NCI-H1694 (cell line): ENCODE measurements around the gene CTXND1.

Source experiments
- DNase-seq: peaks from one replicate; lab custom pipeline; 2025; lab: John Stamatoyannopoulos, UW

CTXND1 gene

DNA sequence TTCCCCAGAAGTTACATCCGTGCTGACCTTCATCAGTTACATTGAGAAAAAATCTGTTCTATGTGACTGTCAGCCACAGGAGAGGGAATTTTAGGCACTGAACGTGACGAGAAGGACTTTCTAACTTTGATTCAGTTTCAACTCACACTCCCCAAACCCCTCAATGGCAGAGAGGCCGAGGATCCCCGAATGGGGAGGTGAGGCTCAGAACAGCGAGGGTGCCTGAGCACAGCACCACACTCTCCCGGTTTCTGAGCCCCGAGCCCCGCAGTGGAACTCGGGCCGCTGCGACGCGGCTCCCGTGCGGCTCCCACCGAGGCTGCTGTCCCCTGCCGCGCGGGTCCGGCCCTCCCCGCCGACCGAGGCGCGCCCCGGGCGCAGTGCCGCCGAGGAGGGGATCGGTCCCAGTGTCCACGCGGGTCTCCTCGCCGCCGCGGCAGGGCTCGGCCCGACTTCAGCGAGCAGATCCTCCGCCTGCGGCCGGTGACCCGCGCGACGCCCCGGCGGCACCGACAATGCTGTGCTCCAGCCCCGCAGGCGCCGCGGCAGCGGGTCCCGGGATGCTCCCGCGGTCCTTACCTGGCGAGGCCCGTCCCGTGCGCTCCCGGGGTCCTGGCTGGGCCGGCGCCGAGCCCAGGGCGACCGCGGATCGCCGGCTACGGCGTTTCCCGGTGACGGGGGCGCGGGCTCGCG lies 439 bp downstream of the CTXND1 start:
- DNase-seq: no peak

DNA sequence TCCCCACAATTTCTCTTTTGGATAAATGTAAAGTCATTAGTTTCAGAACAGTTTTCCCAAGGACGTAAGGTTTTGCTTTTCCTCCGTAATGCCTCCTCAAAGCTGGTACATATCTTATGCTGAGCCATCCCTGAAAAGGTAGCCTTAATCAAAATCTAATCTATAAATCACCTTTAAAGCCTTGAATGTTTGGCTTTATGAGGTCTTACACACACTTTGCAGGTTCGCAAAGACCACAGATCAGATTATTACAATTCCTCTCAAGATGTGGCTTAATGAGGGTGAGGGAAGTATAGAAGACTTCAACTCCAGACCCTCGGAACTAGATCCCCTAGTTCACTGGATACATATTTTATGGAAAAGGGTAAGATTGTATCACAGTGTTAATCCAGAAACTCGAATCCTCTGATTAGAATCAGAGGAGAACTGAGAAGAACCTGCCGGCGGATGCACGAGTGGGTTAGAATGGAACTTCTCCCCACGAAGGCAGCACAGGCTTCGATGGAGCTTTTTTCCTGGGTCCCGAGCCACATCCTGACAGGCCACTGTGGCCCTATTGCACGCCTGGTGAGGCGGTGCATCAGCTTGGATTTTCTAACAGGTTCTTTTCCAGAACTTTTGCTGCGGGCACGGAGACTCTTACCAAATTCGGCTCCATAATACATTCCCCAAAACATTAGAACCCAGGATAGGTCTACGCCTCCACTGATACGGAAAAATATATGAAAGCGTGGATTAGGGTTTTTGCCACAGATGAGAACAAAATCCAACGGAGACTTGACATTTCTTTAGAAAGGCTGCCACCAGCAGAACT lies 1.2 kb downstream of the CTXND1 start:
- DNase-seq: no peak

DNA sequence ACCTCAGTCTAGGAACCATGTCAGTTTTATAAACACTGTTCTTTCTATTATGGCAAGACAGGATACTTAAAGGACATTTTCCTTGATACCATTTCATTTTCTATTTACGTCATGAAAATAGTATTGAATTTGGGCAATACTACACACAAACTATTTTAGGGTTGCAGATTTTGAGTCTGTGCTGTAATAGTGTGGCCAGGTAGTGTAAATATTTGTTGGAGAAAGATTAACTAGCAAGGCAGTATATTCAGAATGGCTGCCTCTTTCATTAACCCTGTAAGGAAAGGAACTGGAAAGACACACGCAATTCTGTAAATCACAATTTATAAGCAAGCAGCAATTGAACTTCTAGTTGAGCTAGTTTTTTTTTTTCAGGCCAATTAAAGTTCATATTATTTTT lies 2.0 kb downstream of the CTXND1 start:
- DNase-seq: no peak

DNA sequence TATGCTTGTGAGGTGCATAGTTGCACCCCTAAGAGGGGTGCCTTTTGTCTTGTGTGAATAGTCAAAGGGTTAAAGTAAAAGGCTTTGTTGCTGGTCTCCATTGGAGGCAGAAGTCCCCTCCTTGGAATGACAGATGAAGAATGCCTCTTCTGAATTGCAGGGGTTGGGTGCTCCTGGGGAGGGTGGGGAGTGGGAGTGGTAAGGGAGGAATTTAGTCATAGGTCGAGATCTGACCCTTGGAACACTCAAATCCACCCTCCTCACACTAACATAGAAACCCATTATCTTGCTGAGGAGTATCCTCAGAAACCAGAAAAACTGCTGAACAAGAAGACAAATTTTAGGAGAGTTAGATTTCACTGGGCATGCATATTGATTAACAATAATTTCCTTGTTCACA lies 4.7 kb downstream of the CTXND1 start:
- no peak for DNase-seq

DNA sequence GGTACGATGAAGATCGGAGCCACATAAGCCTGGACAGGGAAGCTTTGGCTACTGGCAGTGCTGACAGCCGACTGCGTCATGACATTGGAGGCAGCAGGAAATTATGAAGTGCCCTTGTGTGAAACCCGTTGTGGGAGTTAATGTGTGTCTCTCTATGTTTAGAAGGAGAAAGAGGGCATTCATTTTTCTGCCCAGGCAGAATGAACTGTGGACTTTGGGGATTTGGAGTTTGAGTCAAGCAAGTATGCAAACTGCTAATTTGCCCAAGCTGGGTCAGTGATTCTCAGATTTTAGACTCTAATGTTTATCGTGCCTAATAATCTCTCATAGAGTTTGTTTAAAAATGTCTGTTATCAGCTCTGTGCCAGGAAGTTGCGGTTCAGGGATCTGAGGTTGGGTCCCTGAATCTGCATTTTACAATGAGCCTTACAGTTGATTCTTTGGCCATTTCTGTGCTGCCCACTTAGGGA lies 5.6 kb downstream of the CTXND1 start:
- DNase-seq: no peak

DNA sequence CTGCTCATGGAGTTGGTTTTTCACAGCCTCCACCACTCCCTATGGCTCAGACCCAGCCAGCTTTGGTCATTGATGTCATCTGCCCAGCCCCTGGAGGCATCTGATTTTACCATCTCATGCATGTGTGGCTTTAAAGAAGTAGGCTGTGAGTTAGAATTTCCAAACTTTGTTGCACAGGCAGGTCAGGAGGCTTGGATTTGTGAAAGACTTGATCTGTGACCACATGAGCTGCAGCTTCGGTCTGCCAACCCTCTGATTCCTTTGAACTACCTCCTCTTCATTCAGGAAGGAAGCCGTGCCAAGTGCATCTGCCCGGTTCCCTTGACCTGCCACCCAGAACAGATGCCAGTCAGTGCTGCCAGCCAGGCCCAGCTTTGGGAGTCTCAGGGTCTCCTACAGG lies 9.2 kb downstream of the CTXND1 start:
- no peak for DNase-seq

DNA sequence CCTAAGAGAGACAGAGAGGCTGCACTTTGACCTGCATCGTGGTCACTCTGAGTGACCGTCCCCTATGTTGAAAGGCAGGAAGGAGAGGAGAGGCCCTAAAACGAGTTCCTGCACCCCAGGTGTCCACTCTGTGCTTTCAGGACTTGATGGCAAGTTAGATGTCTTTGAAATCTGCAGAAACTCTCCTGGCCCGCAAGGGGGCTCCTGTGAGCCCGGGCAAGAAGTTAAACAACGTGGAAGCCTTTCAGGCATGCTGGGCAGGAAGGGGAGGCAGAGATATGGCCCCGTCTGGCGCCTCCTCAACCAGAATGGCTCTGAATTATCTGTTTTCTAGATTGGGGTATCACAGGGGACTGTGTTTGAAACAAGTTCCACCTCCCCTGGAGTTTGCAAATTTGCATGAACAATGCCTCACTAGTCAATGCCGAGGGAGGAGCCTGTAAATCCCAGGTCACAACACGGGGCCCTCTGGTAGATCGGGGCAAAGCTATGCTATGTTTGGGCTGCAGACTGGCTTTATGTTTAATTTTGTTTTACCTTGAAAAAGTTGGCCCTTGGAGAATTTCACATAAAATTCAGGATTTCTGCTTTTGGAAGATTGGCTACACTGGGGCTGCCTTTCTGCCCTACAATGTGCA lies 9.8 kb downstream of the CTXND1 start:
- DNase-seq: no peak

DNA sequence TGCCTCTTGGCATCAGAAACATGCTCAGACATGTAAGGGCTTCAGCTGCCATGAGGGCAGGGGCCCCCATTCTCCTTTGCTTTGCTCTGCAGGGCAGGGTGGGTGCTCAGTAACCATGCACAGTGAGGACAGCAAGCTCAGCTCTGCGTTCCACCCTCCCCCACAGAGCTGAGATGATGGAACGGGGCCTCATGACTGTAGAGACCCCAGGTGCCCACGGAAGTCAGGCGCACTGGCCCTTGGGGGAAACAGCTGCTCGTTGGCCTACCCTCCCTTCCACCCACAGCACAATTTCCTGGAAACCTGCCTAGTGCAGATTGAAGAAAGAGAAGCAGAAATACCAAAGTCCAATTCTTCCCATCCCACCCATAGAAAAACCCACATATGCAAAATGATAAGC lies 10.5 kb downstream of the CTXND1 start:
- no peak for DNase-seq

DNA sequence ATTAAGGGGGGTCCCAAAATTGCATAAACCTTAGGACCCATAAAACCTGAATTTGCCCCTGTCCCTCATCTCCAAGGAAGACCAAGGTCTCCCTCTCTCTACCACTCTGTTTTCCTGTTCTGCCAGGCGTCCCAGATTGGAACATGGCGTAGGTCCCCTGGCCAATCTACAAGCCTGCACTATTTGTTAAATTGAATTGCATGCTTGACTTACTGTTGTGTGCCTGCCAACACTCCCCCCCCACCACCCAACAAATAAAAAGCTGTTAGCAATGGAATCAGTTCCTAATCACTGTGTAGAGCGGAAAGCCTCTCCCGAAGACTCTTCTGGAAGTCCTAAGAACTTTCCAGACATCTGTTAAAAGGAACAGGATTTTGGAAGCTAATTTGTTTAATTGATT lies 11.7 kb downstream of the CTXND1 start:
- no peak for DNase-seq

DNA sequence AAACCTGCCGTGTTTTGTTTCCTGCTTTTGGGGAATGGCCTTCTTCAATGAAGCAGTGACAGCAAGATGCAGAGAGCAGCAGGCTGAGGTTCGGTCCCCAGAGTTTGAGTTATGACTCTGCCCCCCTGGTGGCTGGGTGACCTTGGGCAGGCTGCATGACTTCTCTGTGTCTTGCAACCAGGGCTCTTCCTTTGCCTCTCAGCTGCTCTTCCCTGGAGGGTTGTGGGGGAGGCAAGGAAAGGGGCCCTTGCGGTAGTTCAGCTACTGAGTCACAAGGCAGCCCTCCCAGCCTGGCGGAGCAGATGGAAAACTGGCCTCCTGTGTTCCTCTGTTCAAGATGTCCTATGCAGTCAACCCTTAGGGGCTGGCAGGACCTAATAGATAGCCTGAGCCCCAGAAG lies 17.1 kb downstream of the CTXND1 start:
- no peak for DNase-seq

DNA sequence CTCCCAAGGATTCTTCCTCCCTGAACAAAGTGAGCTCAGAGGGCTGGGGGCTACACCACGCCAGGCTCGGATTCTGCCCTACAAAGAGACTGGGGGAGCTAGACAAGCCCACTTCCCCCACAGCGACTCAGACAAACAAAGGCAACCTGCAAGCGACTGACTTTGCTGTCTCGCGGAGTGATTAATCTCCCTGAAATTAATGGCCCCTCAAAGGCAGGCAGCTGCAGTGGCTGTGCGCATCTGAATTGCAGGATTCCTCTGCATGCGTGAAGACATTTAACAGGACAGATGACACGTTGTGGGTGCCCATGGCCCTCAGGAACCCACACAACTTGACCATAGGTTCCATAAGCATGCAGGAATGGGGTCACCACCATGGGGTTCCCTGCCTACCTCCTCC lies 18.4 kb downstream of the CTXND1 start:
- DNase-seq: no peak

DNA sequence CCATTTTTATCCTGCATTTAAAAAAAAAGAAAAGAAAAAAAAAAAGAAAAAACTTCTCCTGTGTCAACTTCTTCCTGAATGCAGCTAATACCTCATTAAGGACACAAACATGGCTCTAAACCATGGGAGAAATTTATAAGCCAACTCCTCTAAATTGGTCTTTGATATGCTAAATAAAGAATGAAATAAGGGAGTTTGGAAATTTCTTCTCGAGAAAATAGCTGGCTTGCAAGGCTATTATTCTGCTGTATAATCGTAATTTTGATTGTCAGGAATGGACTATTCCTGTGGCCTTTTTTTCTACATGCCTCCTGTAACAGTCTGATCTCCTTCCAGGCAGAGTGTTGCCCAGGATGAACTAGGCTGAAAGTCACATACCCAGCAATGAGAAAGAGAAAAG lies 20.6 kb downstream of the CTXND1 start:
- DNase-seq: no peak

DNA sequence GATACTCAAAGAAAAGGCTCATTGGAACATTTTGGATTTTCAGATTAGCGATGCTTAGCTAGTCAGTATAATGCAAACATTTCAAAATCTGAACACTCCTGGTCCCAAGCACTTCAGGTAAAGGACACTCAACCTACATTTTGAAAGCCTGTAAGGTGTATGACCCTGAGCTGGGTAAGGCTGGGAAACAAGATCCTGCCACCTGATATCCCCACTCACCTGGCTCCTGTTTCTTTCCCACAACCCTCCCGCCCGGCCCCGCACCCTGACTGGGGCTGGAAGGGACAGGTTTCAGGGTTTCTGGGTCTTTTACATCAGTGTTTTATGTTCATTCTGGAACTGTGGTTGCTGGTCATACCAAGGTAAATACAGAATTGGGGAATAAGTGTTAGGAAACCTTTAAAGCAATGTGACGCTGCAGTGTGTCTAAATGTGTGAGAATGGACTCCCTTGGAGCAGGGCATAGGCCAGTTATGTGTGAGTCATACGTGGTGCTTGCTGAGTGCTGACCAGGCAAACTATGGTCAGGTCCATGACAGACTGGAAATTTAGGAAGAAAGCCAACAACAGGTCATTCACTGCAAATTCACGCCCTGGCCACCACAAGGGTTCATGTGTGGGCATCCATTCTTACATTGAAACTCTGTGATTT lies 22.9 kb downstream of the CTXND1 start:
- DNase-seq: no peak

DNA sequence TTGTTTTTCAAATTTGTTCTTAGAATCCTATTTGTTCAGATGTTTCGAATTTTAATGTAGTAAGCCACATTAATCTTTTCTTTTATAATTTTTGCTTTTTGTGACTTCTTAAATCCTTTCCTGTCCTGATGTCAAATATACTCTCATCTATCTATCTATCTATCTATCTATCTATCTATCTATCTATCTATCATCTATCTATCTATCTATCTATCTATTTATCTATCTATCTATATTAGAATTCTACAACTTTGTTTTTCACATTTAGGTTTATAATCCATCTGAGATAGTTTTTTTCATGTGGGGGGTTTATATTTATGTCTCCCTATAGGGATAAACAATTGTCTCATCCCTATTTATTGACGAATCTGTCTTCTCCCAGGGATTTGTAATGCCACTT lies 32.1 kb downstream of the CTXND1 start:
- no peak for DNase-seq

DNA sequence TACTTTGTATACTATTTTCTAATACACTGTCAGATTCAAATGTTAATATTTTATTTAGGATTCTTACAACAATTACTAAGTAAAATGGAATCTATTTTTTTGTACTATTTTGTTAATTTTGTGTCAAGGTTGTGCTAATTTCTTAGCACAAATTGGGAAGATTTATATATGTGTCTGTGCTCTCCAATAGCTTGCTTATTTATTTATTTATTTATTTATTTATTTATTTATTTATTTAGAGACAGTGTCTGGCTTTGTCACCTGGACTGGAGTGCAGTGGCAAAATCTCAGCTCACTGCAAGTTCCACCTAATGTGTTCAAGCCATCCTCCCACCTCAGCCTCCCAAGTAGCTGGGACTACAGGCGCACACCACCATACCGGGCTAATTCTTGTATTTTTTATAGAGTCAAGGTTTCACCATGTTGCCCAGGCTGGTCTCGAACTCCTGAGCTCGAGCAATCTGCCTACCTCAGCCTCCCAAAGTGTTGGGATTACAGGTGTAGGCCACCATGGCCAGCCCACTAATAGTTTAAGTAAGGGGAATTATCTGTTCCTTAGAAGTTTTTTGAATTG lies 34.6 kb downstream of the CTXND1 start:
- DNase-seq: no peak

DNA sequence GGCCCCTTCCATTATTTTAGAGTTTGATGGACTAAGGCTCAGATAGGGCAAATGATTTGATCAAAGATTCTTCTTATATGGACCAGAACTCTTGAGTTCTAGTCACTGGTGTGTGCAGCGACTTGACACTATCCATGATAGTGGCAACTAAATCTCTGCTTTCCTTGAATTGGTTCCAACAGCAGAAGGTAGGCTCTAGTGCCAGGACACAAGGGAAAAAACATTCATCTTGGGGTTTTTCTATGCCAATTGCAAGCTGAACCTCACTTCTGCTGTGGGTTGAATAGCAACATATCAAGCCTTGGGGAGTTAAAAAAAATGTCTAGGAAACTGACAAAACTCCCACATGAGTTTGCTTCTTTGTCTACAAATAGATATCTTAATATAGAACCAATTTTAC lies 35.1 kb downstream of the CTXND1 start:
- DNase-seq: no peak

DNA sequence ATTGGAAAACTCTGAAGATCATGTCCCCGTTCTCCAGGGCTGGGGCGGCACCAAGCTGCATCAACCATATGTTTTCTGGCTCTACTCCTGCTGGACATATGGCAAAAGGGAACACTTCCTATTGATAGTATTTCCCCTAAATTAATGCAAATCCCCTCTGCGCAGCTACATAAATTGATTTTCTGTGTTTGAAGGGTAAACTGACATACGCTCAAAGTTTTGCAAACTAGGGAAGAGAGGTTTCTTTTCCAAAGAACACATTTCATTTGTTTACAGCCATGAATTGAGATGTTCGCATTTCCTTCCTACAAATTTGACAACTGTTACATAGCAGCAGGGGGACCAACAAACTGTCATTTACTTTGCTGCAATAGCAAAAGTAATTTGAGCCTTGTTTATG lies 35.9 kb downstream of the CTXND1 start:
- DNase-seq: no peak

DNA sequence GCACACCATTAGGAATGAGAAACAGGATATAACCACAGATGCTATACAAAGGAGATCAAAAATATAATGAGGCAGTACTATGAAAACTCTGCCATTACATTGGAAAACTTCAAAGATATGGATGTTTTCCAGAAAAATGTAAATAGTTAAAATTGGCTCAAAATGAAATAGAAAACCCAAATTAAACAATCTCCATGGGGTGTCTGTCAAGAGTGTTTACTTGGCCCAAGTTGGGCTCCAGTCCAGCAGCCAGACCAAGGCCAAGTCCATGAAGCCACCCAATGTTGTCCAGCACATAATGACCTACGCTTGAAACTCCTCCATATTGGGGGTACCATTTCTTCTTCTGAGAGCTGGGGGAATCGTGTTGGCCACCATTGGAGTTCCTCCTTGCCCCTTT lies 37.1 kb downstream of the CTXND1 start:
- DNase-seq: no peak

DNA sequence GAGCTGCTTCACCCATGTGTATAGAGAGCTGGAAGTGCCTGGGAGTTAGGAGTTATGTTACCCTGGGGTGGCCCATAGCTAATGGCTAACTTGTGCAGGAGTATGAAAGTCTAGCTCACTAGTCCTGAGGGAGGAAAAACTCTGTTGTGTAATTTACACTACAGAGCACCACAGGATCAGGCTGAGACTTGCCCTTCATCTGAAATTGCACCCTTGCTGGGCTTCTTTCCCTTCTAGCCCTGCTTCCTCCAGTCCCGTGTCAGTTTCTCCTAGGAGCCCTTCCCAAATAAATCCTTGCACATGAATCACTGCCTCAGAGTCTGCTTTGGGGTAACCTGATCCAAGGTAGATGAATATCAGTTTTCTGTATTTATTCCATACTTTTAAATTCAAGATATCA lies 40.0 kb downstream of the CTXND1 start:
- no peak for DNase-seq

DNA sequence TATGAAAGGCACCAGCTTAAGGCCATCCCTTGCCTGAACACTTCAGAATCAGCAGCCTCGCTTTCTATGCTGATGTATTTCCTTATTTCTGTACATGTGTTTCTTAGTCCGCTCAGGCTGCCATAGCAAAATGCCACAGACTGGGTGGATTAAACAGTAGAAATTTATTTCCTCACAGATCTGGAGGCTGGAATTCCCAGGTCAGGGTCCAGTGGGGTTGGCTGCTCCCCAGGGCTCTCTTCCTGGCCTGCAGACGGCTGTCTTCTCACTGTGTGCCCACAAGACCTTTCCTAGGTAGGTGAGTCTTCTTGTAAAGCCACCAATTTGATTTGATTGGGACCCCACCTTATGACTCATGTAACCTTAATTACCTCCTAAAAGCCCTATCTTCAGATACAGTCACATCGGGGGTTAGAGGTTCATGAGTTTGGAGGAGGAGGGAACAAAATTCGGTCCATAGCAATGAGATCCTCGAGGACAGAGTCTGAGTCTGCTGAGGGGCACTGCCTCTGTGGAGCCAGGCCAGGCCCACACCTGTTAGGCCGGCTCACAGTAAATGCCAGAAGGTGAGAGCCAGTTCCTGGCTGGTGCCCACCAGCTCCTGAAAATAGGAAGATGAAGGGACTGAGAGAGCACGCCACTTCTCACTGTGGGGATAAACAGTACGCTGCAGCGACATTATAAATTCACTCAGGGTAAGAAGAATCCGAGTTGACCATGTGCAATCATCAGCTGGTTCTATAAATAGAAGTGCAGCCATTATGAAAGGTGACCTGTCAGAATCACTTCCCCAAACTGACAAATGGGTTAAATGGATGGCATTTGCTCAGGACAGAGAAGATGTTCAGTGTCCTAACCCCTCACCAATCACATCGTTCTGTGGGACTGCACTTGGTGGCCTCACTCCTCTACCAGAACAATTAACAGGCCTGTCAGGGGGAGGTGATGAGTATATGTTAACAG lies 41.1 kb downstream of the CTXND1 start:
- DNase-seq: no peak
